Body of pancreas (tissue), 4 donors: ENCODE data around the gene OGG1.

ENCODE experiments used
- POLR2A ChIP-seq, 3 donors: fragments of 450-650 bp; IDR thresholded peaks; one replicate each; pipeline ENCODE4 v1.6.1; 2016; ENCODE audit warnings: antibody characterized with exemption in 3 of 3, mild to moderate bottlenecking in 2 of 3
- TF ChIP-seq, protein P1 (sequence below), 7 experiments: fragments of 450-650 bp in 4 of 7; fragments of 200-600 bp in 3 of 7; sonication (generic) in 3 of 7; IDR thresholded peaks; one replicate each; pipeline ENCODE4 v1.5.1; 2016 to 2019; ENCODE audit warnings: antibody characterized with exemption in 7 of 7

DNA sequence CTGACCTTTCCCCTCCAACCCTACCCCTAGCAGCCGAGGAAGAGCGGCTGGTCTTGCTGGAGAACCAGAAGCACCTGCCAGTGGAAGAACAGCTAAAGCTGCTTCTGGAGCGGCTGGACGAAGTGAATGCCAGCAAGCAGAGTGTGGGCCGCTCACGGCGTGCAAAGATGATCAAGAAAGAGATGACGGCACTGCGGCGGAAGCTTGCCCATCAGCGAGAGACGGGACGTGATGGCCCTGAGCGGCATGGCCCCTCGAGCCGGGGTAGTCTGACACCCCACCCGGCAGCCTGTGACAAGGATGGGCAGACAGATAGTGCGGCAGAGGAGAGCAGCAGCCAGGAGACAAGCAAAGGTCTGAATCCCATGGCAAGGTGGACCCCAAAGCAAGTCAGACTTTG, 6.2 kb upstream of the OGG1 start:
- TF ChIP-seq, protein P1, sequence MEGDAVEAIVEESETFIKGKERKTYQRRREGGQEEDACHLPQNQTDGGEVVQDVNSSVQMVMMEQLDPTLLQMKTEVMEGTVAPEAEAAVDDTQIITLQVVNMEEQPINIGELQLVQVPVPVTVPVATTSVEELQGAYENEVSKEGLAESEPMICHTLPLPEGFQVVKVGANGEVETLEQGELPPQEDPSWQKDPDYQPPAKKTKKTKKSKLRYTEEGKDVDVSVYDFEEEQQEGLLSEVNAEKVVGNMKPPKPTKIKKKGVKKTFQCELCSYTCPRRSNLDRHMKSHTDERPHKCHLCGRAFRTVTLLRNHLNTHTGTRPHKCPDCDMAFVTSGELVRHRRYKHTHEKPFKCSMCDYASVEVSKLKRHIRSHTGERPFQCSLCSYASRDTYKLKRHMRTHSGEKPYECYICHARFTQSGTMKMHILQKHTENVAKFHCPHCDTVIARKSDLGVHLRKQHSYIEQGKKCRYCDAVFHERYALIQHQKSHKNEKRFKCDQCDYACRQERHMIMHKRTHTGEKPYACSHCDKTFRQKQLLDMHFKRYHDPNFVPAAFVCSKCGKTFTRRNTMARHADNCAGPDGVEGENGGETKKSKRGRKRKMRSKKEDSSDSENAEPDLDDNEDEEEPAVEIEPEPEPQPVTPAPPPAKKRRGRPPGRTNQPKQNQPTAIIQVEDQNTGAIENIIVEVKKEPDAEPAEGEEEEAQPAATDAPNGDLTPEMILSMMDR (IDR thresholded peaks at IDR 0.05) = no peak
- TF ChIP-seq POLR2A (IDR thresholded peaks at IDR 0.05) = no peak
